ENCODE results near the gene DMGDH.

DMGDH gene

DNA sequence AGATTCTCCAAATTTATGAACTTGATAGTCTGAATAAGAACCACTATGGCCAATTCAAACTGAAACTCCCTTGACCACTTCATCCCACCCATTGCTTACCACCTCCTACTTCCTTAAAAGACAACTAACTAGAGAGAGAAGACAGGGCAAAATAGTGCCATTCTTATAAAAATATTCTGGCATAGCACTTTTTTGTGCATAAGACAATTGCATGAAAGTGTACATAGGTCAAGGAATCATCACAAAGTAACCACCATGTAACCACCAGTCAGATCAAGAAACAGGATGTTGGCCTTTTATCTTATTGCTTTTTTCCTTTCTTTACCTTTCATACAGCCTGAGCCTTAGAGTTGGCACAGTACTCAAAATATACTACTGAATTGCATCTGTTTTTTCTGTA lies 76.3 kb downstream of the DMGDH start:
- TF ChIP-seq, protein P1, sequence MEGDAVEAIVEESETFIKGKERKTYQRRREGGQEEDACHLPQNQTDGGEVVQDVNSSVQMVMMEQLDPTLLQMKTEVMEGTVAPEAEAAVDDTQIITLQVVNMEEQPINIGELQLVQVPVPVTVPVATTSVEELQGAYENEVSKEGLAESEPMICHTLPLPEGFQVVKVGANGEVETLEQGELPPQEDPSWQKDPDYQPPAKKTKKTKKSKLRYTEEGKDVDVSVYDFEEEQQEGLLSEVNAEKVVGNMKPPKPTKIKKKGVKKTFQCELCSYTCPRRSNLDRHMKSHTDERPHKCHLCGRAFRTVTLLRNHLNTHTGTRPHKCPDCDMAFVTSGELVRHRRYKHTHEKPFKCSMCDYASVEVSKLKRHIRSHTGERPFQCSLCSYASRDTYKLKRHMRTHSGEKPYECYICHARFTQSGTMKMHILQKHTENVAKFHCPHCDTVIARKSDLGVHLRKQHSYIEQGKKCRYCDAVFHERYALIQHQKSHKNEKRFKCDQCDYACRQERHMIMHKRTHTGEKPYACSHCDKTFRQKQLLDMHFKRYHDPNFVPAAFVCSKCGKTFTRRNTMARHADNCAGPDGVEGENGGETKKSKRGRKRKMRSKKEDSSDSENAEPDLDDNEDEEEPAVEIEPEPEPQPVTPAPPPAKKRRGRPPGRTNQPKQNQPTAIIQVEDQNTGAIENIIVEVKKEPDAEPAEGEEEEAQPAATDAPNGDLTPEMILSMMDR (IDR thresholded peaks at IDR 0.05; ENCODE audit: poor library complexity, severe bottlenecking) = no peak
- Histone ChIP-seq H3K4me3 (ENCODE audit: severe bottlenecking) (no peak overlapping the region), H3K36me3 (ENCODE audit: low read depth) (no peaks in the 10 kb centered on the region), H3K9me3 (ENCODE audit: severe bottlenecking) (no peaks in the 10 kb centered on the region), H3K27me3 (ENCODE audit: insufficient read depth, poor library complexity, severe bottlenecking) (no peaks in the 10 kb centered on the region), H3K27ac (ENCODE audit: poor library complexity, severe bottlenecking) (no peak overlapping the region), H3K4me1 (ENCODE audit: insufficient read depth, poor library complexity, severe bottlenecking) (no peaks in the 10 kb centered on the region)
- no peak for ATAC-seq (ENCODE audit: low read depth)
- no peak for DNase-seq (ENCODE audit: low spot score)

DNA sequence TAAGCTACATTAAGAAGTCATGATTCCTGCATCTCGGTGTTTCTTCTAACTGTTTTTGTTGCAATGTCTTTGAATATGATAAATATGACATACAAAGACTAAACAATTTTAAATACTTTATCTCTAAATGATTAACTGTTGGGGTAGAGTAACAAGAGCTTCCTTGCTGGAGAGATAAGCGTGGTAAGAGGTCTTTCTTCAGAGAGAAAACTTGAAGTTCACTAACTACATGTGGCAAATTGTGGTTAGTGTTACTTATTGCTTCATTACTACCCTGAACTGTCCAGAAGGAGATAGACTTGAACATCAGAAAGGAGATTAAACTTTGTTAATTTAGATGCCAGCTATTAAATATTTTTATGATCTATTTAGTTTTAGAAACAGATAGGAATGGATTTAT lies 77.3 kb downstream of the DMGDH start:
- Histone ChIP-seq H3K4me3 (ENCODE audit: severe bottlenecking) (no peak overlapping the region), H3K27me3 (ENCODE audit: insufficient read depth, poor library complexity, severe bottlenecking) (no peaks in the 10 kb centered on the region), H3K9me3 (ENCODE audit: severe bottlenecking) (no peaks in the 10 kb centered on the region), H3K36me3 (ENCODE audit: low read depth) (no peaks in the 10 kb centered on the region), H3K4me1 (ENCODE audit: insufficient read depth, poor library complexity, severe bottlenecking) (no peaks in the 10 kb centered on the region), H3K27ac (ENCODE audit: poor library complexity, severe bottlenecking) (no peak overlapping the region)
- DNase-seq (ENCODE audit: low spot score) (no peak), ATAC-seq (ENCODE audit: low read depth) (no peak)
- TF ChIP-seq, protein P1 (IDR thresholded peaks at IDR 0.05; ENCODE audit: poor library complexity, severe bottlenecking) = no peak

DNA sequence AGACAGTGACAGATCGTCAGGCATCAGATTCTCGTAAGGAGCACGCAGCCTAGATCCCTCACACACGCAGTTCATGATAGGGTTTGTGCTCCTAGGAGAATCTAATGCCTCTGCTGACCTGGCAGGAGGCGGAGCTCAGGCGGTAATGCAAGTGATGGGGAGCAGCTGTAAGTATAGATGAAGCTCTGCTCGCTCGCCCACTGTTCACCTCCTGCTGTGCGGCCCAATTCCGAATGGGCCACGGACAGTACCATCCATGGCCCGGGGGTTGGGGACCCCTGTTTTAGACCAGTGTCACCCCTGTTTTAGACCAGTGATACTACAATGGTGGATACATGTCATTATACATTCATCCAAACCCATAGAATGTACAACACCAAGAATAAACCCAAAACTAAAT lies 80.4 kb downstream of the DMGDH start:
- DNase-seq (ENCODE audit: low spot score) = no peak
- no peak for ATAC-seq (ENCODE audit: low read depth)
- Histone ChIP-seq H3K4me1 (ENCODE audit: insufficient read depth, poor library complexity, severe bottlenecking) (peaks cover 9% of the 10 kb centered on the region), H3K27ac (ENCODE audit: poor library complexity, severe bottlenecking) (no peak overlapping the region), H3K27me3 (ENCODE audit: insufficient read depth, poor library complexity, severe bottlenecking) (no peaks in the 10 kb centered on the region), H3K4me3 (ENCODE audit: severe bottlenecking) (no peak overlapping the region), H3K36me3 (ENCODE audit: low read depth) (no peaks in the 10 kb centered on the region), H3K9me3 (ENCODE audit: severe bottlenecking) (no peaks in the 10 kb centered on the region)
- TF ChIP-seq, protein P1 (IDR thresholded peaks at IDR 0.05; ENCODE audit: poor library complexity, severe bottlenecking) = no peak

DNA sequence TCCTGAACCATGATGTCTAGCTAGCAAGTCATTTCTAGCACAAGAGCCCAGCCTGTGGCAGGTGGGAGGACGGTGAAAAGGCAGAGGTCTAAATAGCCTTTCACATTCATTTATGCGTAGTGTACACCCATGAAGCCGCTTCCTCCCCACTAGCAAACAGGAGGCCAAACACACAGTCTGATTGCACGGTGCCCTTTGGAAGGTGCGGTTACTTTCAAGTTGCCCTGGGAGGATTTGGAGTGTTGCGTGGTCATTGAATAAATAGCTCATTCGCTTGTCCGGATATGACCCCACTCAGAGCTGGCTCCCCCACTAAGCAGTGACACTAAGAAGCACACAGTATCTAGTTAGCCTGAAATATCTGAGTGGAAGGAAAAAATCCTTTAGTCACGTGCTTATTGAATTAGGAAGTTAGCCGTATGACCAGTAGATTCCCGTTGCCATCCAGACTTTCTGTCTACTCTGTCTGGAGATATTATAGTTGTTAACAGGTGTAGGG lies 83.7 kb downstream of the DMGDH start:
- ATAC-seq (ENCODE audit: low read depth) (no peak), DNase-seq (ENCODE audit: low spot score) (no peak)

DNA sequence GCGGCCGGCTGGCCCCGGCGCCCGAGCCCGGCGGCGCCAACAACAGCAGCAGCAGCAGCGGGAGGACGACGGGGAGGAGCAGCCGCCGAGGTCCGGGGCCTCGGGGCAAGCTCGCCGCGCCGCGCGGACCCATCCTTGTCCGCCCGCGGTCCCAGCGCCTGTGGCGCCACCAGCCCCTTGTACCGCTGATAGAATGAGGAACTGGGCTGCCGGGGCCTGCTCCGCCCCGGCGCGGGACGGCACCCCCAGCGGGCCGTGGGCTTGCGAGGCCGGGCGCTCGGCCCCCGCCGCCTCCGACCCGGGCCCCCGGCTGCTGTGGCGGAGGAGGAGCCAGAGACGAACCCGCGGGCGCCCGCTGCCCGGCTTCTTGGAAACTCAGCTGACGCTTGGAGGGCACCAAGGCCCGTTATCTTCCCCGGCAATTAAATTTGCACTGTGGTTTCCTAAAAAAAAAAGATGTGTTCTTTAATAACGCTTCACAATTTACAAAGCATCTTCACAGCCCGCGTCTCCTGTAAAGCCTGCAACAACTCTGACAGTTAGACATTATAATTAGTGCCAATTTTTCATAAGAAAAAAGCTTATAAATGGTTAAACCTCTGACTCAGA lies 84.3 kb downstream of the DMGDH start, which contains the start of gene ARSB:
Gene ARSB (minus strand): TSS at position 195 of the 609 bp plus-strand sequence. CDS start 62 bp downstream, at position 133.
- ATAC-seq (ENCODE audit: low read depth) = peak; percentile 40; the same call in 2 of the 3 replicates
- H3K27ac ChIP-seq (ENCODE audit: poor library complexity, severe bottlenecking) = peak within 1 kb of the TSS; percentile 85
- peaks cover 13% of the 10 kb centered on the region for H3K4me1 ChIP-seq (ENCODE audit: insufficient read depth, poor library complexity, severe bottlenecking)
- H3K9me3 ChIP-seq (ENCODE audit: severe bottlenecking) = no peaks in the 10 kb centered on the region
- DNase-seq (ENCODE audit: low spot score) = no peak
- peak within 1 kb of the TSS; percentile 80 for H3K4me3 ChIP-seq (ENCODE audit: severe bottlenecking)
- TF ChIP-seq, protein P1 (IDR thresholded peaks at IDR 0.05; ENCODE audit: poor library complexity, severe bottlenecking) = no peak
- no peaks in the 10 kb centered on the region for H3K36me3 ChIP-seq (ENCODE audit: low read depth)
- H3K27me3 ChIP-seq (ENCODE audit: insufficient read depth, poor library complexity, severe bottlenecking) = no peaks in the 10 kb centered on the region

More for the DNA sequence above, 83.7 kb downstream of the DMGDH start:
- Histone ChIP-seq H3K27me3 (ENCODE audit: insufficient read depth, poor library complexity, severe bottlenecking) (no peaks in the 10 kb centered on the region), H3K4me1 (ENCODE audit: insufficient read depth, poor library complexity, severe bottlenecking) (peaks cover 9% of the 10 kb centered on the region), H3K36me3 (ENCODE audit: low read depth) (no peaks in the 10 kb centered on the region), H3K27ac (ENCODE audit: poor library complexity, severe bottlenecking) (peak overlapping the region; percentile 85), H3K4me3 (ENCODE audit: severe bottlenecking) (peak overlapping the region; percentile 80), H3K9me3 (ENCODE audit: severe bottlenecking) (no peaks in the 10 kb centered on the region)
- TF ChIP-seq, protein P1 (IDR thresholded peaks at IDR 0.05; ENCODE audit: poor library complexity, severe bottlenecking) = no peak
